Brain microvascular endothelial cell (primary cell): Measurements from ENCODE around the gene RAB3GAP2.
"Not testable (repeated sequence)": the region's sequence is repeated elsewhere in the genome, so short reads cannot be mapped to it uniquely, and the experiment has no call there.

Source experiments
- DNase-seq: peaks from one replicate; pipeline ENCODE4 v3.0.0-alpha.2; 2020
- H3K27ac ChIP-seq: fragments of 250-450 bp; sonication (Bioruptor Pico); 2 replicates; pipeline ENCODE4 v1.5.1; 2020; ENCODE audit warnings: mild to moderate bottlenecking, moderate library complexity
- H3K27me3 ChIP-seq: fragments of 250-450 bp; sonication (Bioruptor Pico); replicated peaks from 2 replicates; pipeline ENCODE4 v1.5.1; 2020; ENCODE audit warnings: mild to moderate bottlenecking
- H3K36me3 ChIP-seq: fragments of 250-450 bp; sonication (Bioruptor Pico); replicated peaks from 2 replicates; pipeline ENCODE4 v1.5.1; 2020; ENCODE audit warnings: mild to moderate bottlenecking
- H3K4me3 ChIP-seq: 2 replicates; pipeline ENCODE4 v1.5.1; 2011; ENCODE audit warnings: low read depth, mild to moderate bottlenecking, control low read depth, low read length, moderate library complexity
- in situ Hi-C: cut with HindIII; loops from 2 replicates; pipeline ENCODE4 v1.10.0; 2017; ENCODE audit warnings: low sequenced_read_pairs, low pct_ligation_motif_present
- TF ChIP-seq, protein P1 (sequence below): IDR thresholded peaks from 2 replicates; pipeline ENCODE4 v1.5.1; 2011; ENCODE audit warnings: low read depth, mild to moderate bottlenecking, moderate library complexity, low read length, control low read depth, inconsistent platforms; ENCODE audit errors: missing control alignments

Gene RAB3GAP2

DNA sequence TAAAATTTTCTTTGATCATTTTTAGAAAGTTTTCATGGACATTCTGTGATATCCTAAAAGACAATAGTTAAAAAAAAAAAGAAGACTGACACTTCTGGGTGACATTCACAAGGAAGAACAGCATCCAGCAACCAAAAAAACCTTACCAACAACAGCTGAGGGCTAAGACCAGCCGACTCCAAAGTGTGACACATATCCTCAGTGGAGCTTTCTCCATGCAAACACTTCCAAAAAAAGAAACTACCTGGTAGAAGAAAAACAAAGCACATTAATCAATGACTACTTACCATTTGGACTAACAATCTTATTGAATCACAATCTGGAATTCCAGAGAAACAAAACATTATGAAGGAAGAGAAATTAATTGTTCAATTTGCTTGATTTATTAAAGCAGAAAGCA is 90.1 kb downstream of the RAB3GAP2 start:
- TF ChIP-seq, protein P1, sequence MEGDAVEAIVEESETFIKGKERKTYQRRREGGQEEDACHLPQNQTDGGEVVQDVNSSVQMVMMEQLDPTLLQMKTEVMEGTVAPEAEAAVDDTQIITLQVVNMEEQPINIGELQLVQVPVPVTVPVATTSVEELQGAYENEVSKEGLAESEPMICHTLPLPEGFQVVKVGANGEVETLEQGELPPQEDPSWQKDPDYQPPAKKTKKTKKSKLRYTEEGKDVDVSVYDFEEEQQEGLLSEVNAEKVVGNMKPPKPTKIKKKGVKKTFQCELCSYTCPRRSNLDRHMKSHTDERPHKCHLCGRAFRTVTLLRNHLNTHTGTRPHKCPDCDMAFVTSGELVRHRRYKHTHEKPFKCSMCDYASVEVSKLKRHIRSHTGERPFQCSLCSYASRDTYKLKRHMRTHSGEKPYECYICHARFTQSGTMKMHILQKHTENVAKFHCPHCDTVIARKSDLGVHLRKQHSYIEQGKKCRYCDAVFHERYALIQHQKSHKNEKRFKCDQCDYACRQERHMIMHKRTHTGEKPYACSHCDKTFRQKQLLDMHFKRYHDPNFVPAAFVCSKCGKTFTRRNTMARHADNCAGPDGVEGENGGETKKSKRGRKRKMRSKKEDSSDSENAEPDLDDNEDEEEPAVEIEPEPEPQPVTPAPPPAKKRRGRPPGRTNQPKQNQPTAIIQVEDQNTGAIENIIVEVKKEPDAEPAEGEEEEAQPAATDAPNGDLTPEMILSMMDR: no peak
- in situ Hi-C loops: no loop called here
- peaks cover 17% of the 10 kb centered on the region for H3K36me3 ChIP-seq
- H3K4me3 ChIP-seq: no peak overlapping the region
- H3K27ac ChIP-seq: peak overlapping the region; percentile 49
- no peaks in the 10 kb centered on the region for H3K27me3 ChIP-seq
- DNase-seq: no peak

DNA sequence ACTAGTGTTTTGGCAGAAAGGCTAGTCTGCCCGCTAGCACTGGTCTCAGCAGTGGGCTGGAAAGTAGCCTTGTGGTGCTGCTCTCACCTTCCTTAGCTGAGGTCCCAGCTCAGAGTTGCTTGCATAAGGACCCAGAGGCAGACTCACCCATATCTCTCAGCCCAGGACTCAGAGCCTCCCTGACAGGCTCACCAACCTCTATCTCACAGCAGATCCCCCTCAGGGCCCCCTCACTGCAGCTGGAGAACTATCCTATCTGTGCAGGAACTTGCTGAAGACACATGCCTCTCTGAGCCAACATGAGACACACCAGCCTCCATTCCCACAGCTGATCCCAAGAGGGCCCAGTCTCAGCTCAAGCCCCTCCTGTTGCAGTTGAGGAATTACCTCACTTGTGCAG is 95.7 kb downstream of the RAB3GAP2 start:
- no peak for DNase-seq
- TF ChIP-seq, protein P1: no peak
- in situ Hi-C loops: no loop called here
- no peak overlapping the region for H3K4me3 ChIP-seq
- H3K27ac ChIP-seq: no peak overlapping the region
- H3K27me3 ChIP-seq: no peaks in the 10 kb centered on the region
- H3K36me3 ChIP-seq: peaks cover 28% of the 10 kb centered on the region

DNA sequence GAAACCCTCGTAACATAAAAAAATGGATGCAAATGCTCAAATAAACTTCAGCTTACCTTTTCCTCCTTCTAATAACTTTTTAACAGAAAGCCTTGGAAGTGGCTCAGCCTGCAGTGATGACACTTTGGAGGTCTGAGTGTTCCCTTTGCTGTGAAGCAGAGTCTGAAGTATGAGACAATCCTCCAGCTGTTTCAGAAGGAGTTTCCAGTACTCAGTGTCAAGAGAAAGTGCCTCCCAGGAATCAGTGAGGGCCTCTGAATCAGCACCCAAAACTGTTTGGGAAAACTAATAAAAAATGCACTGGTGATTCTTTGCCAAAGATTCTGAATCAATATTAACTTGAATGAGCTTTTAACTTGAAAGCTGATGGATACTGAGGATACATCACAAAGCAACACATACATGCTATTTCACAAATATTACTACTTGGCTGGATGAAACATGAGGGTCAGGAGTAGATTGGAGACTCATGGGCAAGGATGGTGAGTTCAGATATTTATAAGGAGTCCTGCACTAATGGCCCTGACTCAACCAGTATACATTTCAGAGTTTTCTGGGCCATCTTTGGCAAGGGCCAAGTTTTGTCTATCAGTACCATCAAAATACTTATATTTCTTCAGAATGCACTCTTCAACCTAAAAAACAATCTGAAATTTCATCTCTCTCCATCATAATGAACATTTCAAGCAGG is 101.3 kb downstream of the RAB3GAP2 start:
- in situ Hi-C loops: no loop called here

DNA sequence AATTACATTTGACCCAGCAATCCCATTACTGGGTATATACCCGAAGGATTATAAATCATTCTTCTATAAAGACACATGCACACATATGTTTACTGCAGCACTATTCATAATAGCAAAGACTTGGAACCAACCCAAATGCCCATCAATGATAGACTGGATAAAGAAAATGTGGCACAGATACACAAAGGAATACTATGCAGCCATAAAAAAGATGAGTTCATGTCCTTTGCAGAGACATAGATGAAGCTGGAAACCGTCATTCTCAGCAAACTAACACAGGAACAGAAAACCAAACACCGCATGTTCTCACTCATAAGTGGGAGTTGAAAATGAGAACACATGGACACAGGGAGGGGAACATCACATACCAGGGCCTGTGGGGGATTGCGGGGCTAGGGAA is 102.4 kb downstream of the RAB3GAP2 start:
- H3K27me3 ChIP-seq, in situ Hi-C loops, DNase-seq, H3K4me3 ChIP-seq, H3K27ac ChIP-seq: not testable (repeated sequence)
- H3K36me3 ChIP-seq: peaks cover 47% of the 10 kb centered on the region

More for the DNA sequence above, 101.3 kb downstream of the RAB3GAP2 start:
- Histone ChIP-seq H3K27me3 (no peaks in the 10 kb centered on the region), H3K27ac (no peak overlapping the region), H3K36me3 (peaks cover 40% of the 10 kb centered on the region), H3K4me3 (no peak overlapping the region)
- TF ChIP-seq, protein P1: no peak
- DNase-seq: no peak

DNA sequence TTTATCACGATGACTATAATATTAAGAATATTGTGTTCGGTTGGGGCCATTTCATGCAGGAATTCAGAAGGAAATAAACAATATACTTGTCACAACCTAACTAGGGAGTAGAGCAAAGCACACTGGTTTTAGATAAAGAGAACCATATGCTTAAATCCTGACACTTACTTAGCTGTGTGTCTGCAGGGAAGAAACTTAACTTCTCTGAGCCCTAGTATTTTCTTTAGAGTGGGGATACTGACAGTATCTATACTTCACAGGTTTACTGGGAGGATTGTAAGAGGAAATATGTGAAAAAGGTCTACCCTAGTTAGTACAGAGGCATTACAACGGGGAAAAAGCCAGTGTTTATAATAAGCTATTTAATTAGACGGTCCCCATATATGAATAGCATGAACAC is 105.4 kb downstream of the RAB3GAP2 start:
- no peak overlapping the region for H3K4me3 ChIP-seq
- TF ChIP-seq, protein P1: no peak
- no peaks in the 10 kb centered on the region for H3K27me3 ChIP-seq
- in situ Hi-C loops: no loop called here
- DNase-seq: no peak
- H3K27ac ChIP-seq: no peak overlapping the region
- peaks cover 44% of the 10 kb centered on the region for H3K36me3 ChIP-seq

DNA sequence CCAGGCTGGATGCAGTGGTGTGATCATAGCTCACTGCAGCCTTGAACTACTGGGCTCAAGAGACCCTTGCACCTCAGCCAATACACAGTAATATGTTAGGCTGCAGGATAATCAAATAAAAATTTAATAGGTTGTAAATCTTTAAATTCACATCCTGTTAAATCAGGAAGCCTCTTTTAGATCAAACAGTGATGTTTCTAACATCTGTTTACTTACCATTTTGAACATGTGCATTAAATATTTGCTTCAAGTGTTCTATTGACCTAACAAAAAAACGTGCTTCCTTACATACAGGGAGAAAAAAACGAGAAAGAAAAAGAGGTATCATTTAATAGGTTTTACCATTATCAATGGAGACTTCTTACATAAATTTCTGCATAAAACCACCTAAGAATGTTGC is 107.7 kb downstream of the RAB3GAP2 start:
- TF ChIP-seq, protein P1: no peak
- Histone ChIP-seq H3K4me3 (no peak overlapping the region), H3K36me3 (peaks cover 44% of the 10 kb centered on the region), H3K27ac (no peak overlapping the region), H3K27me3 (no peaks in the 10 kb centered on the region)
- in situ Hi-C loops: no loop called here
- DNase-seq: no peak
